Measurements from ENCODE around the gene C1orf52. TPM values are rescaled to one million over a fixed set of nuclear protein-coding genes. Genes with fewer than 3 reads are reported as not detected.

C1orf52 gene
- total RNA-seq, 3 donors from 2014 or later, result 11.6 to 21.6 (median 15.0) TPM

- TF ChIP-seq POLR2A (IDR thresholded peaks at IDR 0.05) (no peak), CTCF (IDR thresholded peaks at IDR 0.05) (no peak)
- Histone ChIP-seq H3K36me3 (no peaks in the 10 kb centered on the region), H3K4me1 (no peaks in the 10 kb centered on the region), H3K4me3 (no peak overlapping the region), H3K27me3 (no peaks in the 10 kb centered on the region), H3K27ac (no peak overlapping the region), H3K9me3 (no peaks in the 10 kb centered on the region)
- DNase-seq (ENCODE audit: low spot score in 2 of 2), result no peak
- intact Hi-C loops (cut with DNase I; ENCODE audit: low total_unique reads), result loop anchor here (10.0 kb wide), 1 partner anchor 661 kb away; no protein-coding TSS in a partner anchor
Observed at GRCh38 chr1:85245456-85245855, 14.0 kb downstream of the C1orf52 start.

- no peak overlapping the region for H3K27ac ChIP-seq
- no peaks in the 10 kb centered on the region for H3K9me3 ChIP-seq
- H3K36me3 ChIP-seq, result no peaks in the 10 kb centered on the region
- no peak for DNase-seq (ENCODE audit: low spot score in 2 of 2)
- H3K4me1 ChIP-seq, result no peaks in the 10 kb centered on the region
- H3K27me3 ChIP-seq, result no peaks in the 10 kb centered on the region
- TF ChIP-seq POLR2AphosphoS5 (IDR thresholded peaks at IDR 0.05), result no peak
- TF ChIP-seq CTCF (IDR thresholded peaks at IDR 0.05), result no peak
- intact Hi-C loops (cut with DNase I; ENCODE audit: low total_unique reads), result loop anchor here (10.0 kb wide), 1 partner anchor 660 kb away; no protein-coding TSS in a partner anchor
- H3K4me3 ChIP-seq, result no peak overlapping the region
Observed at GRCh38 chr1:85244271-85245061, 15.0 kb downstream of the C1orf52 start.

- intact Hi-C loops (cut with DNase I; ENCODE audit: low total_unique reads), result loop anchor here (10.0 kb wide), 1 partner anchor 659 kb away; no protein-coding TSS in a partner anchor
- Histone ChIP-seq H3K27ac (no peak overlapping the region), H3K4me3 (no peak overlapping the region), H3K27me3 (no peaks in the 10 kb centered on the region), H3K9me3 (no peaks in the 10 kb centered on the region), H3K4me1 (no peaks in the 10 kb centered on the region), H3K36me3 (no peaks in the 10 kb centered on the region)
- TF ChIP-seq POLR2AphosphoS5 (IDR thresholded peaks at IDR 0.05) (no peak), POLR2A (IDR thresholded peaks at IDR 0.05) (no peak), CTCF (IDR thresholded peaks at IDR 0.05) (no peak)
- no peak for DNase-seq (ENCODE audit: low spot score in 2 of 2)
Observed at GRCh38 chr1:85243372-85243771, 16.1 kb downstream of the C1orf52 start.

GRCh38 chr1:85240643-85241042 lies 18.8 kb downstream of the C1orf52 start:
- intact Hi-C loops (cut with DNase I; ENCODE audit: low total_unique reads), result loop anchor here (10.0 kb wide), 1 partner anchor 656 kb away; no protein-coding TSS in a partner anchor
- no peak for DNase-seq (ENCODE audit: low spot score in 2 of 2)
- no peak overlapping the region for H3K27ac ChIP-seq
- TF ChIP-seq POLR2A (IDR thresholded peaks at IDR 0.05), result no peak
- TF ChIP-seq POLR2AphosphoS5 (IDR thresholded peaks at IDR 0.05), result no peak
- TF ChIP-seq CTCF (IDR thresholded peaks at IDR 0.05), result no peak
- H3K9me3 ChIP-seq, result no peaks in the 10 kb centered on the region
- H3K4me1 ChIP-seq, result no peaks in the 10 kb centered on the region
- H3K27me3 ChIP-seq, result no peaks in the 10 kb centered on the region
- no peak overlapping the region for H3K4me3 ChIP-seq
- no peaks in the 10 kb centered on the region for H3K36me3 ChIP-seq

GRCh38 chr1:85240174-85240601 lies 19.3 kb downstream of the C1orf52 start:
- intact Hi-C loops (cut with DNase I; ENCODE audit: low total_unique reads), result loop anchor here (10.0 kb wide), 1 partner anchor 655 kb away; no protein-coding TSS in a partner anchor
- peak in 1 of 3 donors; percentile 26 for TF ChIP-seq CTCF (IDR thresholded peaks at IDR 0.05)
- TF ChIP-seq POLR2A (IDR thresholded peaks at IDR 0.05), result no peak
- H3K27me3 ChIP-seq, result no peaks in the 10 kb centered on the region
- H3K4me3 ChIP-seq, result no peak overlapping the region
- H3K27ac ChIP-seq, result no peak overlapping the region
- no peak for DNase-seq (ENCODE audit: low spot score in 2 of 2)
- H3K36me3 ChIP-seq, result no peaks in the 10 kb centered on the region
- no peaks in the 10 kb centered on the region for H3K9me3 ChIP-seq
- no peaks in the 10 kb centered on the region for H3K4me1 ChIP-seq
